MM.1S (cell line): ENCODE results near the gene GALNT10.
A peak's percentile ranks its signal among the peaks of the same experiment; 100 is the strongest.

Experiments used
- DNase-seq: peaks from one replicate; pipeline ENCODE4 v3.0.0-alpha.2; 2015
- H2AFZ ChIP-seq: fragments of 300-600 bp; sonication (generic); 2 replicates; pipeline ENCODE4 v1.6.0; 2016; ENCODE audit warnings: antibody characterized with exemption, low read length
- H3F3A ChIP-seq: fragments of 300-600 bp; sonication (generic); 2 replicates; pipeline ENCODE4 v1.6.1; 2016; ENCODE audit warnings: mild to moderate bottlenecking, antibody characterized with exemption, low read length, moderate library complexity, mixed read lengths; ENCODE audit not compliant: insufficient read depth
- H3K27ac ChIP-seq: fragments of 300-600 bp; sonication (generic); 2 replicates; pipeline ENCODE4 v1.5.1; 2016; ENCODE audit warnings: mild to moderate bottlenecking, low read length
- H3K27me3 ChIP-seq: fragments of 300-600 bp; sonication (generic); replicated peaks from 2 replicates; pipeline ENCODE4 v1.6.0; 2016; ENCODE audit warnings: low read length; ENCODE audit not compliant: insufficient read depth
- H3K36me3 ChIP-seq: fragments of 300-600 bp; sonication (generic); replicated peaks from 2 replicates; pipeline ENCODE4 v1.6.1; 2016; ENCODE audit warnings: mild to moderate bottlenecking, low read length, mixed read lengths; ENCODE audit not compliant: insufficient read depth
- H3K4me1 ChIP-seq: fragments of 300-600 bp; sonication (generic); 2 replicates; pipeline ENCODE4 v1.6.1; 2016; ENCODE audit warnings: low read length, mixed read lengths
- H3K4me2 ChIP-seq: fragments of 300-600 bp; sonication (generic); 2 replicates; pipeline ENCODE4 v1.6.0; 2016; ENCODE audit warnings: low read depth, low read length
- H3K4me3 ChIP-seq: fragments of 300-600 bp; sonication (generic); 2 replicates; pipeline ENCODE4 v1.5.1; 2016; ENCODE audit warnings: low read length, mixed read lengths
- H3K79me2 ChIP-seq: fragments of 300-600 bp; sonication (generic); 2 replicates; pipeline ENCODE4 v1.6.1; 2016; ENCODE audit warnings: mixed run types, low read length, mixed read lengths
- H3K9ac ChIP-seq: fragments of 300-600 bp; sonication (generic); 2 replicates; pipeline ENCODE4 v1.6.1; 2016; ENCODE audit warnings: low read length, mixed read lengths
- H3K9me2 ChIP-seq: fragments of 300-600 bp; sonication (generic); replicated peaks from 2 replicates; pipeline ENCODE4 v1.6.1; 2016; ENCODE audit warnings: mild to moderate bottlenecking, low read length, mixed read lengths; ENCODE audit not compliant: insufficient read depth
- H3K9me3 ChIP-seq: fragments of 300-600 bp; sonication (generic); replicated peaks from 2 replicates; pipeline ENCODE4 v1.6.1; 2016; ENCODE audit warnings: mild to moderate bottlenecking, low read length, mixed read lengths; ENCODE audit not compliant: insufficient read depth
- H4K20me1 ChIP-seq: fragments of 300-600 bp; sonication (generic); 2 replicates; pipeline ENCODE4 v1.6.1; 2016; ENCODE audit warnings: mild to moderate bottlenecking, low read length, moderate library complexity, mixed read lengths; ENCODE audit not compliant: insufficient read depth
- CTCF ChIP-seq: fragments of 300-600 bp; sonication (generic); IDR thresholded peaks from 2 replicates; pipeline ENCODE4 v1.5.1; 2016; ENCODE audit warnings: antibody characterized with exemption, low read length, mixed read lengths
- EZH2 ChIP-seq: fragments of 300-600 bp; sonication (generic); optimal IDR thresholded peaks from 2 replicates; pipeline ENCODE3; 2017; ENCODE audit warnings: low read depth, mild to moderate bottlenecking, antibody characterized with exemption, low read length, mixed read lengths
- EZH2phosphoT487 ChIP-seq: fragments of 300-600 bp; sonication (generic); IDR thresholded peaks from 2 replicates; pipeline ENCODE4 v1.6.1; 2018; ENCODE audit warnings: antibody characterized with exemption, low read length

GALNT10 gene

GRCh38 chr5:154271466-154271865, 80.9 kb downstream of the GALNT10 start:
- Histone ChIP-seq H2AFZ (no peak overlapping the region), H3K79me2 (0 out of 2 replicates have a peak, but pooled peaks cover 7% of the 10 kb centered on the region), H3K9ac (no peak overlapping the region), H3K9me3 (no peaks in the 10 kb centered on the region), H3K4me2 (no peak overlapping the region), H4K20me1 (no peaks in the 10 kb centered on the region), H3K36me3 (no peaks in the 10 kb centered on the region), H3K4me3 (no peak overlapping the region), H3K27ac (no peak overlapping the region; the same call in 1 of the 2 replicates), H3K4me1 (peaks cover 49% of the 10 kb centered on the region), H3K27me3 (no peaks in the 10 kb centered on the region), H3F3A (peaks cover 25% of the 10 kb centered on the region), H3K9me2 (no peaks in the 10 kb centered on the region)
- no peak for DNase-seq
- TF ChIP-seq EZH2: no peak
- TF ChIP-seq EZH2phosphoT487: no peak
- no peak for TF ChIP-seq CTCF

- H3K4me3 ChIP-seq: no peak overlapping the region; the same call in 1 of the 2 replicates
- H3K27me3 ChIP-seq: no peaks in the 10 kb centered on the region
- no peaks in the 10 kb centered on the region for H3K36me3 ChIP-seq
- no peak overlapping the region for H2AFZ ChIP-seq
- TF ChIP-seq EZH2: no peak
- peaks cover 55% of the 10 kb centered on the region for H3K4me1 ChIP-seq
- H3K4me2 ChIP-seq: peak overlapping the region; percentile 93; the same call in 1 of the 2 replicates
- no peaks in the 10 kb centered on the region for H3K9me3 ChIP-seq
- H3K79me2 ChIP-seq: 0 out of 2 replicates have a peak, but pooled peaks cover 7% of the 10 kb centered on the region
- peak overlapping the region; percentile 95 for H3K27ac ChIP-seq
- no peak for DNase-seq
- H3K9ac ChIP-seq: peak overlapping the region; percentile 65; the same call in 1 of the 2 replicates
- H3K9me2 ChIP-seq: no peaks in the 10 kb centered on the region
- peaks cover 27% of the 10 kb centered on the region for H3F3A ChIP-seq
- no peaks in the 10 kb centered on the region for H4K20me1 ChIP-seq
Measured at GRCh38 chr5:154271936-154272514, 81.5 kb downstream of the GALNT10 start.

GRCh38 chr5:154273028-154273617, 82.6 kb downstream of the GALNT10 start:
- no peaks in the 10 kb centered on the region for H4K20me1 ChIP-seq
- H3K27ac ChIP-seq: peak overlapping the region; percentile 95
- H3K27me3 ChIP-seq: no peaks in the 10 kb centered on the region
- DNase-seq: peak; percentile 97
- no peaks in the 10 kb centered on the region for H3K36me3 ChIP-seq
- H2AFZ ChIP-seq: peak overlapping the region; percentile 55
- peak overlapping the region; percentile 33 for H3K4me3 ChIP-seq
- H3K9me3 ChIP-seq: no peaks in the 10 kb centered on the region
- 0 out of 2 replicates have a peak, but pooled peaks cover 16% of the 10 kb centered on the region for H3K79me2 ChIP-seq
- H3F3A ChIP-seq: peaks cover 37% of the 10 kb centered on the region
- H3K4me1 ChIP-seq: peaks cover 66% of the 10 kb centered on the region
- no peaks in the 10 kb centered on the region for H3K9me2 ChIP-seq
- peak overlapping the region; percentile 93 for H3K4me2 ChIP-seq
- TF ChIP-seq CTCF (no peak), EZH2phosphoT487 (no peak), EZH2 (no peak)
- peak overlapping the region; percentile 65 for H3K9ac ChIP-seq
